Stimulated activated CD4-positive, alpha-beta T cell treated with anti-CD3 and anti-CD28 coated beads, Interleukin-1b, Interleukin-23, amount 100 ng/mL, for 4 hours (primary cell): ENCODE measurements around the gene ELF4.

Experiments
- DNase-seq, 2 donors: peaks; one replicate each; pipeline ENCODE4 v3.0.0-alpha.2; 2020; ENCODE audit warnings: low read depth in 2 of 2

ELF4 gene

DNA sequence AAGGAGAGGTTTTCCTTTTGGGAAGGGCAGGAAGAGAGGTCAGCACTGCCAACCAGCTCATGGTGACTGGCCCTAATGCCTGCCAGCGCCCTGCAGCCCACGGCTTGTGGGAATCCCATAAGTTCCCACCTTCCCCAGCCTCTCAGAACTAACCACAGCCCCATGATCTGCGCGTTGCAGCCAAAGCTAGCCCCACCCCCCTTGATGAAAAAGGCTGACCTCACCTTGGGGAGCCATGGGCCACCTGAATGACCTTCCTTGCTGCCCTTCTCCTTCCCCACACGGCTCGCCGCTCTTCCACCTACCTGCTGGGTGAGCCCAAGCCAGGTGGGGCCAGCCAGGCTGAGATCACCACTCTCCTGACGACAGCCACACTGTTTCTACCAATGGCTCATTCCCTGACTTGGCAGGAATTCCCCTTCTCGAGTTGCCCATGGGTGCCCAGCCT lies 3.9 kb upstream of the ELF4 start:
- no peak for DNase-seq

DNA sequence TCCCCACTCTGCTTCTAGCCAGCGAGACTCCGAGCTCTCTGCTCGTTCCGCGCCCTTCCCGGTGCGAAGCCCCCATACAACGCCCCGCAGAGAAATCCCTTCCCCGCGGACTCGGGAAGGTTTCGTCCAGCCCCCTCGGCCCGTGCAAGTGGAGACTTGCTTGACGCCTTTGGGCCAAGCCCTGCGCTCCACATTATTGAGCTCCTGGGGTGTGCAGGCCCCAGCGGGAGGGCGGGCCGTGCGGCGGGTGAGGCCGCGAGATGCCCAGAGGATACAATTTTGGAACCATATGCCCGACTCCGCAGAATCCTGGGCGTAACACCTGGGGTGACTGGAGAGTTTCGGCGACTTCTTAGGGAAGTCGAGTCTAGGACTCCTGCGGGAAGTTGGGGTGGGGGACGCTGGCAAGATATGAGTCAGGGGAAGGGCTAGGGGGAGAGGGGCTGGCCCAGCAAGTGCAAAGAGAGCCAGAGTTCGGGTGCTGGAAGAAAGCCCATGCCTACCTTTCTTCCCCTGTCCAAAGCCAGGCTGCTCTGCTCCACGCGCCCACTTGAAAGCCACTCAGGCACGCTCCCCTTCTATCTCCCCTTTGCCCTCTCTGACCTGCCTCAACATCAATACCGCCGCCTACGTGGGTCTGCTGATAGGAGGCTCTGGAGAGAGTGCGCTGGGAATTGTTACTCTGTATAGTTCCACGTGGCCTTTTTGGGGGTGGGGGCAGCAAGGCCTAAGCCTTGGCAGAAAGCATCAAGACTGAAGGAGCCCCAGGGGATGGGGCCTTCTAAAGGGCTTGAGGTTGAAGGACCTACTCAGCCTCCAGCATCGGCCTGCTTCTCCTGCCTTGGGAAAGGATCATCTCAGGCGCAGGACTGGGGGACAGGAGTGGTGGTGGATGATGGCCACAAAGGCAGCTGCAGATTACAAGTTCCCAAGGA lies 1.2 kb upstream of the ELF4 start:
- DNase-seq, result no peak

DNA sequence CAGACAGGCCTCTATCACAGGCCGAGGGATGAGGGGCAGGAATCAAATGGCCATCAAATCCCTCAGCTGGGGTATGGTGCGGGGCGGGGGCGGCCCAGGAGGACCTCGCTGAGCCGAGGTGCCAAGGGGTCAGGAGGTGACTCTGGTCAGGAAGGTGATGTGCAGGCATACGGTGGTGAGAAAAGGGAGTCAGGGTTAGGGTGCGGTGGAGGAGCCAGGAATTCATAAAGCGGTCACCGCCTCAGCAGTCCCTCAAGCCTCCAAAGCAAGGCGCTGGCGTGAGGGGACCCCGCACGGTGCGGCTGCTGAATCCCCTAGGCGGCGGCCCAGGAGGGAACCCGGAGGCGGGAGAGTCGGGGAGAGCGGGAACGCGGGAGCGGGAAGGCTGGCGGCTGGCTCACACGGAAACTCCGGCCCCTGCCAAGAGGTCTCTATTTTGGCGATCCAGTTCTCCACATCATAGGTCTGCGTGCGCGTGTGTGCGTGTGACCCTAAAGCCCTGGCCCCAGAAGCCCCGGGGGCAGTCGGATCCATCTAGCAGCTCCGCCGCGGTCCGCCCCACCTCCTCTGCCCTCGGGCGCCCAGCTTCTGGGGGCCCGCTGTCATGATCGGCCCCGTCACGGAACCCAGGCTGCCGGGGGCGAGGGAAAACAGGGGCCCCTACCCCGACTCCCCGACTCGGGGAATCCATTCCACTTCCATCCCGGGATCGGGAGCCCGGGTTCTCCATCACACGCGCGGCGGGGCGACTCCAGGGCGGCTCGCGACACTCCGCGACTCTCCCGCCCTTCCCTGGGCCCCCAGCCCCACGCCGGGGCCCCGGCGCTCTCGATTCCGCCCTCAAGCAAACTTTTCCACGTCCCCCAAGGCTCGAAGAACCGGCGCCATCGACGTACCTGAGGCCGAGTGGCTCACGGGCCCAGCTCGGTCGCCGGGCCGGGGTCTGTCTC lies 593 bp downstream of the ELF4 start:
- DNase-seq, result no peak

- no peak for DNase-seq
These were observed 1.5 kb downstream of the ELF4 start for GRCh38 chrX:130108647-130109428.

GRCh38 chrX:130106071-130106470 lies 4.2 kb downstream of the ELF4 start:
- DNase-seq, result no peak

DNA sequence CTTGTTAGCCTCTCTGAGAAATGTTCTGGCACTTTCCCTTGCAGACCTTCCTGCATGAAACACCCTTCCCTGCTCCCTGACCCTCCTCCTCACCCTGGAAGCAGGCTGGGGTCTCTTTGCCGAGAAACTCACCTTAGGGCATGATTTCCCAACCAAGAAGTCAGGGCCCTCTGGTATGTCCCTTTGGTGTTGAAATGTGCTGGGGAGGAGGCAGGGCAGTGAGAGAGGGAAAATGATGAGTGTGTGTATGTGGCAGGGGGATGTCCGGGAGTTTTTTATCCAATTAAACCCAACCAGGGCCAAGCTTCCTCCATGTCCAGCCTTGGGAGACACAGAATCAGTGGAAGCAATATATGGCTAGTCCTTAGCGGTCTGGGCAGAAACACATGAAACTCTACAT lies 5.1 kb downstream of the ELF4 start:
- no peak for DNase-seq

DNA sequence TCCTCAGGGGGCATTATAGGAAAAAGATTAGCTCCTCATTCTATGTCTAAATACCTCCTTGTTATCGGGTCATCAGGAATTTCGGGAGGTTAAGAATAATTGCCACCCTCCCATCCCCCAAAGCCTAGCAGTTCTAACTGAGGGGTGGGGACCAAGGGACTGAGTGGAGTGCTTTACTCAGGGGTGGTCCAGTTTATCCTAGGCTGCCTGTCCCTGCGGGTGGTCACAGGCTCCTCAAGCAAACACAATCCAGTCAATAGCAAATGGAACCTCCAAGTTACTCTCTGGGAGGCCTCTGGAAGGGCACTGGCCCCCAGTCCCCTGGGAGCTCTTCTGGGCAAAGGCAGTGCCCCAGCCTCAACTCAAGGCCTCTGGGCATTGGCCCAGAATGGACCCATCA lies 6.7 kb downstream of the ELF4 start:
- DNase-seq, result no peak

DNA sequence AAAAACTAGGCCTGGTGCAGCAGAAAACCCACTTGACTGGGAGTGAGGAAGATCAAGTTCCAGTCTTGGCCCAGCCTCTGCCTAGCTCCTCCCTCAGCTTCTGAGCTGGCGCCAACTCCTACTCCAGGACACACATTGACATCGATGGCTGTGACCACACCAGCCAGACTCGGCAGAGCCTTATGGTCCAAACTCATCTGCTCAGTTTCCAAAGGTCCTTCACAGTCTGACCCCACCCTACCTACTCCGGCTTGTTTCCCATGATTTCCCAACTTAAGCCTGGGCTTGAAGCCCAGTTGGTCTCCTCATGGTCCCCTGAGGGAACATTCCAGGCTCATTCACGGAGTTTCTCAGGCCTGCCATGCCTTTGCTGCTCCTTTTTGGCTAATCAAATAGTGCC lies 10.1 kb downstream of the ELF4 start:
- no peak for DNase-seq

GRCh38 chrX:130098210-130098552 lies 12.1 kb downstream of the ELF4 start:
- DNase-seq, result no peak

DNA sequence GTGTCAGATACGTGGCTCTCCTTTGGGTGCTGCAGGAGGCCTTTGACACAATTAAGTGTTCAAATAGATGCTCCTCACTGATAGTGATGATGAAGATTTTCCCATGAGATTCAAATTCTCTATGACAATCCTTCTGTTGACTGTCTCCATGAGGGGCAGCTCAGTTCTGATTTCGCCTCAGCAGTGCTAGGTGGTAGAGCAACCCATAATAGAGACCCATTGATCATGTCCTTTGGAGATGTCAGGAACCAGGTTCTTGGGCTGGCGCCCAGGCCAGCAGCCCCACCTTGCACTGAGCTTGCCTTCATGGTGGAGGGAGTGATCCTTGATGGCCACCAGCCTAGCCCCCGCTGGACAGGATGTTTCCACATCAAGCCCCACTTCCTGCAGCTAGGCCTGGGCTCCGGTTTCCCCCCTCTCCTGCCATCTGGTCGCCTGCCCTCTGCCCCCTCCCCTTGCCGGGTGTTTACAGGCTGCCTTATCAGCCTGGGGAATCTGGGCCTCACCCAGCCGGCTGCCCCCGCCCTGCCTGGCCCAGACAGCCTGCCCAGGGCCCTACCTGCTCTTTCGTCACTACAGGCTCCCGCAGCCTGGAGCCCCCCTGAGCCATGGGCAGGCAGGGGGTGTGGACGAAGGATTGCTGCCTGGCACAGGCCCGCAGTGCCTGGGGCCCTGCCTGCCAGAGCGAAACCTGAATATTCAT lies 12.6 kb downstream of the ELF4 start:
- no peak for DNase-seq

DNA sequence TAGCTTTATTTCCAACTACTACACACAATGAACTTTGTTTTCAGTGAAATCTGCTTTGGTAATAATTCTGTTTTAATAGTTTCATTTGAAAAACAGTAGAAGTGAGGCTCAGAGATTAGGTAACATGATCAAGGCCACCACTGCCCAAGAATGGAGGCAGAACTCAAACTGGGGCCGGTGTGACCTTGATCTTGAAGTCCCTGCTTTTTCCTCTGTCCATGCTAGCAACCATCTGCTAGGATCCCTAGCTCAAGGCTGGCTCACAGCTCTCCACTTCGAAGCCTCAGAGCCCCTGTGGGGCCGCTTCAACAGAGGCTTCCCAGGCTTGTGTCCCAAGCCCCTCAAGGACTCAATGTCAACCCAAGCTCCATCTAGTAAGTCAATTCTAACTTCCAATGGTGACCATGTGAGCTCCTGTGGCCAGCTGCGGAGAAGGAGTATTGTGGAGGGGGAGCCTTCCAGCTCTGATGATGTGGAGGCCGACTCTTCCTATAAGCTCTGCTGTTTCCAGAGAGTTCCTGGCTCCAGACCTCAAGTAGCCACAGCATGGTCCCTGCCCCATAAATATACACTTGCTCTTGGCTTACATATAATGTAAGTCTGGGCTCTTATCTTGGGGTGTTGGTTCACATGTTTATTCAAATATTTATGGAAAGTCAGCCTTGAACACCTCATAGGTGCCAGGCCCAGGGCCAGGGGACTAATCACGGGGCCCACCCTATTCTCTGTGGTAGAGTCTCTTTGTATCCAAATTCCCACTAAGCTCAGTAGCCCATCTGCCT lies 14.9 kb downstream of the ELF4 start:
- no peak for DNase-seq

GRCh38 chrX:130094696-130095095 lies 15.6 kb downstream of the ELF4 start:
- no peak for DNase-seq

- no peak for DNase-seq
These were observed 17.0 kb downstream of the ELF4 start for GRCh38 chrX:130093271-130093670.

GRCh38 chrX:130091980-130092522 lies 18.2 kb downstream of the ELF4 start:
- DNase-seq, result peak; percentile 50 to 55

DNA sequence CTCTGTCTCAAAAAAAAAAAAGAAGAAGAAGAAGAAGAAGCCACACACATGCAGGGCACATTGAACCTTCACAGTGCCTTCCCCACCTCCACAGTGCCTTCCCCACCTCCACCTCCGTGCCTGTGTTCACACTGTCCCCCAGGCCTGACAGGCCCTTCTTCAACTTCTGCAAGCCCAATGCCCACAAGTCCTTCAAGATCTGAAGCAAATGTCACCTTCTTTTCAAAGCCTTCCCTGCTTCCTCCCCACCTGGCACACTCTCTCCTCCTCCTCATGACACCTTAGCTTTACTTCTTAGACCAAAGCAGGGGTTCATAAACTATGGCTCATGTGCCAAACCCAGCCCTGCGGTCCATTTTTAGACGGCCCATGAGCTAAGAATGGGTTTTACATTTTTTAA lies 19.9 kb downstream of the ELF4 start:
- DNase-seq, result no peak

DNA sequence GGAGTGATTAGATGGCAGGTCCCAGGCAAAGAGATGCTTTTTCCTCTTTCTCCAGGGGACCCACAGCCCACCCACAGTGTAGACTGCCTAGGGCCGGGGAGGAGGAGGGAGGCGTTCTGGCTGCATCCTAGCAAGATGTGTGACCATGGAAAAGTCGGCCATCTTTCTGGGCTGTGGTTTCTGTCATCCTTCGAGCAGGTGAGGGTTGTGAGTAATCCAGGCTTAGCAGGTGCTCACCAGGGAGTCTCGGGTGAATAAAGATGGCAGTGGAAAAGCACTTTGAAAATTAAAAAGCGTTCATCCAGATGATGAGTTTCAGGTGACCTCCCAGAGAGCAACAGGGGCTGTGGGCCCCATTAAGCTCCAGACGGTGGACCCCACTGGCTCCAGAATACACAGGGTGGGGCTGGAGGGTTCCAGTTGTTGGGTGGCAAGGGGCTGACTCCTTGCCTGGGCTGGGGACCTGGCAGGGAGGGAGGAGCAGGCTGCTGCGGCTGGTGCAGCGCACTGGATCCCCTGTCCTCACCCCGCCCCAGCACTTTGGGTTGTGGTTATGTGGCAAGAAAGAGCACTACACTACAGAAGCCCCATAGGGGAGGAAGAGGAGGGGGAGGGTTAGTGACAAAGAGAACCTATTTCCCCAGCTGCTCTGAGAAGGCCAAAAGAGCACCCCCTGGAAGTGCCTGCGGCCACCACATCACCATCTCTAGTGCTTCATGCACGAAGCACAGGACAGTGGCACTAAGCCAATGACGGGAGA lies 23.7 kb downstream of the ELF4 start:
- DNase-seq, result peak in 1 of 2 donors; percentile 29

DNA sequence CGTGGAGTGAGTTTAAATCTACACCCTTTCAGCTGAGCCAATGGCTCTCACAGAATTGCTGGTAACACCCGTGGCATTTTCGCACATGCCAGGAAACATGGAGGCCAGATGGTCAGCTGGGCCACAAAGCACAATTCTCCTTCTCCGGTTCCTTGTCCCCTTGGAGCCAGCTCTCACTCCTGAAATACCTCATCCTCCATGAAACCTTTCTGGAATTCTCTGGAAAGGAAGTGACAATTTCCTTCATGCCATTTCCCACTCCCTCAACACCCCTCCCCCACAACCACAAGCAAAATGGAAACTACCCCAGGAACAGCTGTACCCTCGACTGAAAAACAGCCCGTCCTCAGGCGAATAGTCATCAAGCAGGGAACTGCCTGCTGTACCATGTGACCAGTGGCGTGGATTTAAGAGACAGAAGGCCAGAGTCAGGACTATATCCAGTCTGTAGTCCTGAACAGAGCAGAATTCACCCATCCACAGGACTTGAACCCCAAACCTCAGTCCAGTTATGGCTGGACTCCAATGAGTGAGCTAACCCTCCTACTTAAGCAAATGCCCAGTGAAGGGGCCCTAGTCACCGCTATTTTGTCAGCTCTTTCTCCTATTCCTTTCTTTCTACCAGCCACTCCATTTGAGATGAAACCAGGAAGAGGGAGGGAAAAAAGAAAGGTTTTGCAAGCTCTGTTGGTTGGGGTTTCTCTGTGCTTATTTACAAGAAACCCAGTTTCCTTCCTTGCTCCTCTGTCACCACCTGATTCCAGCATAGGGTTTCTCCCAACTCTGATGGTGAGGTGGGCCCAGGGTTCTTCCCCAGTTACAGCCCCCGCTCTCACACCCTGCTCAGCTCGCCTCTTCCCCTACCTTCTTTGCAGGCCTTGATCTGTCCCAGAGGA lies 24.5 kb downstream of the ELF4 start:
- no peak for DNase-seq

GRCh38 chrX:130084631-130085237 lies 25.6 kb downstream of the ELF4 start:
- no peak for DNase-seq
